Esophagus muscularis mucosa (tissue), 4 donors: ENCODE results near the gene NPC1L1.

Experiments used
- CTCF ChIP-seq, 3 experiments: fragments of 200-600 bp in 2 of 3; fragments of 450-650 bp in 1 of 3; sonication (generic) in 2 of 3; IDR thresholded peaks; one replicate each; pipeline ENCODE4 v1.5.1; 2017 to 2019; ENCODE audit warnings: antibody characterized with exemption in 3 of 3, mild to moderate bottlenecking in 2 of 3, moderate library complexity in 1 of 3
- EP300 ChIP-seq: sonication (generic); formaldehyde crosslinking; IDR thresholded peaks from one replicate; pipeline ENCODE4 v1.6.1; 2017; ENCODE audit warnings: antibody characterized with exemption
- POLR2A ChIP-seq: fragments of 450-650 bp; IDR thresholded peaks from one replicate; pipeline ENCODE4 v1.6.1; 2017; ENCODE audit warnings: antibody characterized with exemption, moderate library complexity, mild to moderate bottlenecking, low read depth
- POLR2AphosphoS5 ChIP-seq, 2 donors: sonication (generic); formaldehyde crosslinking; IDR thresholded peaks; one replicate each; pipeline ENCODE4 v1.6.1; 2017; ENCODE audit warnings: antibody characterized with exemption in 2 of 2

DNA sequence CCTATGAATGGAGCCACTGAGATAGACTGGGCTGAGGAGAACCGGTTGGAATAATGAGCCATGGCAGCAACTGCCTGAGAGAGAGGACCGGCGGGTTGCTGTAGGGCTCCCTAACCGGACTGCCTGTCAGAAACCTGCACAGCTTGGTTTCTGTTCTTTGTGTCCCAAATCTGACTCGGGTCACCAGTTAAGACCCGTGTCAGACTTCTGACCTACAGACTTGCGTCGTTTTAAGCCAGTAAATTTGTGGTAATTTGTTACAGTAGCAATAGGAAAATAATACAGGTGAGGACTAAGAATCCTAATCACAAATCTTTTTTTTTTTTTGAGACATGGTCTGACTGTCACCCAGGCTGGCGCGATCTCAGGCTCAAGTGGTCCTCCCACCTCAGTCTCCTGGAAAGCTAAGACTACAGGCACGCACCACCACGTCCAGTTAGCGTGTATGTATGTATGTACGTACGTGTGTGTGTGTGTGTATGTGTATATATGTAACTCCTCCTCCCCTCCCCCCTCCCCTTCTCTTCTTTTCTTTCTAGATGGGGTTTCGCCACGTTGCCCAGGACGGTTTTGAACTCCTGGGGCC lies 33.2 kb upstream of the NPC1L1 start:
- TF ChIP-seq CTCF (IDR thresholded peaks at IDR 0.05) (no peak), EP300 (no peak), POLR2A (no peak), POLR2AphosphoS5 (IDR thresholded peaks at IDR 0.05) (no peak)
